ENCODE data around the gene GPR119.

- TF ChIP-seq POLR2AphosphoS5 (IDR thresholded peaks at IDR 0.05), result no peak
- TF ChIP-seq, protein P1, sequence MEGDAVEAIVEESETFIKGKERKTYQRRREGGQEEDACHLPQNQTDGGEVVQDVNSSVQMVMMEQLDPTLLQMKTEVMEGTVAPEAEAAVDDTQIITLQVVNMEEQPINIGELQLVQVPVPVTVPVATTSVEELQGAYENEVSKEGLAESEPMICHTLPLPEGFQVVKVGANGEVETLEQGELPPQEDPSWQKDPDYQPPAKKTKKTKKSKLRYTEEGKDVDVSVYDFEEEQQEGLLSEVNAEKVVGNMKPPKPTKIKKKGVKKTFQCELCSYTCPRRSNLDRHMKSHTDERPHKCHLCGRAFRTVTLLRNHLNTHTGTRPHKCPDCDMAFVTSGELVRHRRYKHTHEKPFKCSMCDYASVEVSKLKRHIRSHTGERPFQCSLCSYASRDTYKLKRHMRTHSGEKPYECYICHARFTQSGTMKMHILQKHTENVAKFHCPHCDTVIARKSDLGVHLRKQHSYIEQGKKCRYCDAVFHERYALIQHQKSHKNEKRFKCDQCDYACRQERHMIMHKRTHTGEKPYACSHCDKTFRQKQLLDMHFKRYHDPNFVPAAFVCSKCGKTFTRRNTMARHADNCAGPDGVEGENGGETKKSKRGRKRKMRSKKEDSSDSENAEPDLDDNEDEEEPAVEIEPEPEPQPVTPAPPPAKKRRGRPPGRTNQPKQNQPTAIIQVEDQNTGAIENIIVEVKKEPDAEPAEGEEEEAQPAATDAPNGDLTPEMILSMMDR (IDR thresholded peaks at IDR 0.05), result no peak
Measured at GRCh38 chrX:130418740-130419139, 33.3 kb upstream of the GPR119 start.

Data from gastroesophageal sphincter (tissue), 3 donors.